ENCODE results near the gene USP46.
A peak's percentile ranks its signal among the peaks of the same experiment; 100 is the strongest.

Gene USP46

DNA sequence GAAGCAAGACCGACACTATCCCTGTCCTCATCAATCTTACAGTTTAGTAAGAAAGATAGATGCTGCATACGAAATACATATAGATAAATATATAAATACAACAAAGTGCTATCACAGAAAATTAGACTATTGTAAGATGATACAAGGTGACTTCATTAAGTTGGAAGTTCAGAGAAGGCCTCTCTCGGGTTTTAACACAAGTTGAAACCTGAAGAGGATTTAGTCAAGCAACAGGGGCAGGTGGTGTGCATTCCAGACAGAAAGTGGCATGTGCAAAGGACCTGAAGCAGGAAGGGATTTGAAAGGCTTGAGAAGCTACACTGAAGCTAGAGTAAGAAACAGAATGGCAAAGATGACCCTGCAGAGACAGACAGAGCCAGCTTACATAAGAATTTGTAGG, 36.5 kb downstream of the USP46 start:
- DNase-seq (ENCODE audit: extremely low read depth in 1 of 2, low read depth in 1 of 2): no peak

DNA sequence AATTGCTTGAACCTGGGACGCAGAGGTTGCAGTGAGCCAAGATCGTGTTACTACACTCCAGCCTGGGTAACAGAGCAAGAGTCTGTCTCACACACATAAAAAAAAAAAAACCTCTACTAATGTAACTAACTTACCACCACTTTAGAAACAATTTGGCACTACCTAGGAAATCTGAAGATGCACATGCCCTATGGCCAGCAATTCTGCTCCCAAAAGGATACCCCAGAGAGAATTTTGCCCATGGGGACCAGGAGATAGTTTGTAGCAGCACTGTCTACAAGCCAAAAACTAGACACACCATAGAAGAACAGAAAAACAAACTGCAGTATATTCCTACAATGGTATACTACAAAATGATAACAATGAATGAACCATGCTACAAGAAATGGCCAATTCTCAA, 37.5 kb downstream of the USP46 start:
- DNase-seq (ENCODE audit: extremely low read depth in 1 of 2, low read depth in 1 of 2): no peak

DNA sequence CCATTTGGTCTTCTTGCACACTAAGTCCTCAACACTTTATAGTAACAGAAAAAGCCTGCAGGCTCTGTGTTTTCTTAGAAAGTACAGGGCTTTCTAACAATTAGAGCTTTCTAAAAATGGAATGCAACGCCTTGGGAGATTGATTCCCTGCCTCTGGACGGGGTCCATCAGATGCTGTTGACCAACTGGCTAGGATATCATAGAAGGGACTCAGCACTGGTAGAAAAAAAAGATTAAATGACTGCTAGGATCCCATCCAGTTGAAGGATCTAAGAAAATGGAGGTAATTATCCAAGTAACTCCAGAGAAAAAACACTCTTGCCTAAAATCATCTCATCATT, 39.5 kb downstream of the USP46 start:
- no peak for DNase-seq (ENCODE audit: extremely low read depth in 1 of 2, low read depth in 1 of 2)

DNA sequence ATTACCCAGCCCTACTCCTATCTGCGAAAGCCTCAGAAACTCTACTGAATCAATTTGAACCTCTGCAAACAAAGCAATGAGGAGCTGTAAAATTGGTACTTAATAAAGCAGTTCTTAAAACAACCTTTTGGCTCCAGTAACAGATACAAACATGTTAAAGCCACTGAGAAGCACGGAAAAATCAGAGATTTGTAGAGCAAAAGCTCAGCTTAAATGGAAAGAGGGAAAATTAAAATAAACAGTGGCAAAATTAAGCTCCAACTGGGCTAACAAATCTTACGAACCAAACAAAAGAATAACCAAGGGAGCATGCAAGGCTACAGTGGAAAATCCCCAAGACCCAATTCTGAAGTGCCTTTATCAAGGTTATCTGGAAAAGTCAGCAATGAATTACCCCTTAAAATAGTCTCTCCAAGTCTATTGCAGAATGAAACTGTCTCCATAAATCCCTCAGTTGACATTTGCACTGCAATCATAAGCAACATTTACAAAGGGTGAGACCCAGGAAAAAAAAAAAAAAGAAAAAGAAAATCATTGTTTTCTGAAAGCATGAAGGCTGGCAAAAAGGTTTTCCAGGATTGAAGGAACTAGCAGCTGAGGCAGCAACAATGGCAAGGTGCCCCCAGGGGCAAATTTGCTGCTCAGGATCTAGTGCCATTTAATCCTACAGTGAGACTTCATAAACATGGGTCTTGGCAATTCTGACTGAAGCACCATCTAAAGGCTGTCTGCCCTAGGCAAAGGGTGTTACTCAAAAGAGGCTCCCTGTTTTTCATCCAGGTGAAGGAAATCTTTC, 40.1 kb downstream of the USP46 start:
- no peak for DNase-seq (ENCODE audit: extremely low read depth in 1 of 2, low read depth in 1 of 2)

DNA sequence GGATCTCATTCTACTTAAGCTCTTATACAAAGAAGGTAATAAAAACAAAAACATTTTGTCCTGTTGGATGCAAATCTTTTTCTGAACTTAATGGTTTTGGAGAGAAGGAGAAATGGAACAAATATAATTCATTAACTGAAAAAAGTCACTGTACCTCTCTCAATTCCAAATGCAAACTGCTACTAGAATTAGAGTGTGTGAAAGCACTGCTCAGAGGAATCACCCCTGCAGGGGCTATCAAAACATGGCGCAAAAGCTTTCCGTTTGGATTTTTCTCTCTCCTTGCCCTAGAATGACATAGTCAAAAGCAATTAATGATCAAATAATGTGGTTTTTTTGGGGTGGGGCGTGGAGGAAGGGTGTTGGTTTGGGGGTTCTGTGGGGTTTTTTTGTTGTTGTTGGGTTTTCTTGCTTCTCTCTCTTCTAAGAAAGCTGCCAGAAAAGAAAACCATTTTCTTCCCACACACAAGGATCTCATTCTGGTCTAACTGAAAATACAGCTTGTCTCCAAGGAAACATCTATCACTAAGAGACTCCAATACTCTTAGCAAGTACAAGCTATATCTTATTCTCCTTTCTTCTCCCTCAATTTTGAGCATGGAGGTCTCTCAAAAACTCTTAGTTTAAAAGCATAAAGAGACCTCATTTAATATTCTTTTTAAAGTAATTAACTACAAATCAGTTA, 41.6 kb downstream of the USP46 start:
- DNase-seq (ENCODE audit: extremely low read depth in 1 of 2, low read depth in 1 of 2): no peak

DNA sequence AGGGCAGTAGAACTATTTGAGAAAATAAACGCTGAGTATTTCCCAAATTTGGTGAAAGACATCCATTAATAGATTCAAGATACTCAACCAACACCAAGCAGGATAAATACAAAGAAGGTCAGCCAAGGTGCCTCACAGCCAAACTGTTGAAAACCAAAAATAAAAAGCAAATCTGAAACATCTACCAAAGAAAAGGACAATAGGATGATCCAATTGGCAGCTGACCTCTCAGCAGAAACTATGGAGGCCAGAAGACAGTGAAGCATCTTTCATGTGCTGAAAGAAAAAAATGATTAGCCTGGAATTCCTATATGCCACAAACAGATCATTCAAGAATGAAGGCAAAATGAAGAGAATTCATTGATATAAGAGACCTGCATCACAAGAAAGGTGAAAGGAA, 44.9 kb downstream of the USP46 start:
- no peak for DNase-seq (ENCODE audit: extremely low read depth in 1 of 2, low read depth in 1 of 2)

DNA sequence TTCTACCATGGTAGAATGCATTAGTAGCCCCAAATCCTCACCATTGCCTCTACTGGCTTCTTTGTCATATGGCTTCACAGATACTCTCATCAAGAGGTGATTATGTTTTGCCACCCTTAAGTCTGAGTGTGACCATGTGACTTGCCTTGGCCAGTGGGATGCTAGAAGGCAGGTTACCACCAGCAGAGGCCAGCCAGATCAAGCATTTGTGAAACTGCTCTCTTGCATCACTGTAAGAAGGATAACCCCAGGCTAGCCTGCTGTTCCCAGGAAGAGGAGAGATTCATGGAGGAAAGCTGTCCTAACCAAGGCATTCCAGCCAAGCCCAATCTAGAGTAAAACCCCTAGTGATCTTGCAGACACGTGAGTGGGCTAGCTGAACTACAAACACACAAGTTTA, 46.8 kb downstream of the USP46 start:
- no peak for DNase-seq (ENCODE audit: extremely low read depth in 1 of 2, low read depth in 1 of 2)

DNA sequence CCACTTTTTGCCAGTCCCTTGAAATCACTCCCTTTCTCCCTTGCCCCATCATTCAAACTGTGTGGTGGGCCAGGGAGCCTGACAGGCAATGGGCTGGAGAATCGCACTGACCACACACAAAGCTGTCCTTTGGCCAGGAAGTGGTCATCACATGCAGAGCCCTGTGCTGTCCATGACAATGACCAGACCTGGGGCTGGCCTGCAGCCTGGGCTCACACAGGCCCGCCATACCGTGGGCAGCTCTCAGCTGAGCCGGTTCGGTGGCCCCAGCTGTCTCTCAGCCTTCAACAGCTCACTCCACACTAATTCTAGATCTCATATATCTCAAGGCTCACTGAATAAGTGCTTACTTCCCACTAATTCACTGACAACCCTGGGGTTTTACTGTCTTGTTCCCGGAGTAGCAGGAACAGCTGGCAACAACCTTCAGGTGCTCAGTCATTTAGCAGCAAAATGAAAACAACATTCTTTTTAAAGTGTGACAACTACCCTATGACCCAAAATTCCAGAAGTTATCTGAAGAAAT, 48.0 kb downstream of the USP46 start:
- no peak for DNase-seq (ENCODE audit: extremely low read depth in 1 of 2, low read depth in 1 of 2)

DNA sequence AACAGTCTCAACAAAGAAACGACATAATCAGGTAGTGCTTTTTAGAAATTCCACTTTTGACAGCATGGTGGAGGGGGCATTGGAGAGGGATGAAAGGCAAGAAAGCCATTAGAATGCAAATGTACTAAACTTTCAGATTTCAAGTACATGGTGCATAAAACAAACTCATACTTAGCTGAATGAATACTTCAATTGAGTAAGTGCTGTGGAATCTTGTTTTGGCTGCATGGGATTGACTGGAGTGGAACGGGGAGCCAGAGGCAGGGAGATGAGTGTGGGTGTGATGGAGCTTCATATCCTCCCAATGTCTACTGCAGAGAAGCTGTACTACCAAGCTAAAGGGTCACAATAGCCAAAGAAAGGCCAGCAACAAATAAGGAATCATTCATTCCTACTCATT, 52.4 kb downstream of the USP46 start:
- DNase-seq (ENCODE audit: extremely low read depth in 1 of 2, low read depth in 1 of 2): no peak

DNA sequence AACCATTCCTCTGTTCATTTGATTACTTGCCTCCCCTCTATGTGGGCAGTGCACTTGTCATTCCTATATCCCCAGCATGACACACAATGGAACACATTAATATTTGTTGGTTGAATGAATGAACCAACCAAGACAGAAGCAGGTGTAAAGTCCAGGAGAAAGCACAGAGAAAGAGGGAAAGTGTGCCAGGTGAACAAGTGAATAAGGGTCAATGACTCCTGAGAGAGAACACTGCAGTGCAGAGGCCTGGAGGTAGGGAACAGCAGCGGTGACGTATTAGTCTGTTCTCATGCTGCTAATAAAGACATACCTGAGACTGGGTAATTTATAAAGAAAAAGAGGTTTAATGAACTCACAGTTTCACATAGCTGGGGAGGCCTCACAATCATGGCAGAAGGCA, 53.1 kb downstream of the USP46 start:
- no peak for DNase-seq (ENCODE audit: extremely low read depth in 1 of 2, low read depth in 1 of 2)

DNA sequence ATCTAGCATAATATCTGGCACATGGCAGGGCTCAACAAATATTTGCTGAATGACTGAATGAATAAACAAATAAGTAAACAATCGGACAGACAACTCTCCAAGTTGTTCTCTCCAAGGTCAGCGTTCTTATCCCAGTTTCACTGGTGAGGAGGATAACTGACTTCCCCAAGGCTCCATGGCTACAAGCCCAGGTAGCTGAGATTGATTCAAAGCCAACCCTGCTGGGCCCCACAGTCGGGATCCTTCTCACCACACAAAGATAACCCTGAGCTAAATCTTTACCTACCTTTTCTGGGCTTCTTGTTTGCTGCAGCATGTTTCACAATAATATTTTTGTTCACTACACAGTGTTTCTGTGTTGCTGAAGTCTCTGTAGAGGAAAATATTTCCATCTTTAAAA, 54.9 kb downstream of the USP46 start:
- DNase-seq (ENCODE audit: extremely low read depth in 1 of 2, low read depth in 1 of 2): no peak

DNA sequence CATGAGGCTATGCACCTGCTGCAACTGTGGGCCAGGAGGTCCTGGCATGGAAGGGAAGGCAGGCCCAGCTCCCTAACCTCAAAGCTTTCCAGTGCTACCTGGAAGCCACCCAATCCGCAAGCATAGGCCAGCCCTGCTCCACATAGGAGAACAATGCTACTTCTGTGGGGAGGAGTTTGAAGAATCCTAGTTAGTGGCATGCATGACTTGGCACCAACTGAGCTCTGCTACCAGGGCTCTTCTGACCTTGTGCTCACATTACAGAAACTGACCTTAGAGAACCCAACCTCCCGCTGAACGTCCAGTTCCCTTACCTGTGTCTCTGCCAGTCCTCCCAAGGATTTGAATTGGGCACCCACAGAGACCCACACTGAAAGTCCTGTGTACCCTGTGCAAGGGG, 58.8 kb downstream of the USP46 start:
- no peak for DNase-seq (ENCODE audit: extremely low read depth in 1 of 2, low read depth in 1 of 2)

DNA sequence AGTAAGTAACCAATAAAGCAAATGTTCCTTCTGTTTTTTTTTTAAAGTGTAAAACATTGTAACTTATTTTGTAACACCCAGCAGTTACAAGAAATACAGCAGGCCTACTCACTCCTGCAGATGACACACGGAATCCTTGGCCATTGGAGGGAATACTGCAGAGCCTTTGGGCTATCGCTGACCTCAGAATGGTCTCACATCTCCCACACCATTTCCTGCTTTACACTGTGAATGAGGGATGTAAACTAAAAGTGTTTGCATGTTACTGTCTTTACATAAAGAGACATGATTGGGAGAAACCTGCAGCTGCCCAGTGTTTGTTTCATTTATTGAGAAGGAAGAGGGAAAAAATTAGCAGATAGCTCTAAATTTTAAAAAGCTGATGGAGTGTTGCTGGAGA, 64.1 kb downstream of the USP46 start:
- DNase-seq (ENCODE audit: extremely low read depth in 1 of 2, low read depth in 1 of 2): no peak

DNA sequence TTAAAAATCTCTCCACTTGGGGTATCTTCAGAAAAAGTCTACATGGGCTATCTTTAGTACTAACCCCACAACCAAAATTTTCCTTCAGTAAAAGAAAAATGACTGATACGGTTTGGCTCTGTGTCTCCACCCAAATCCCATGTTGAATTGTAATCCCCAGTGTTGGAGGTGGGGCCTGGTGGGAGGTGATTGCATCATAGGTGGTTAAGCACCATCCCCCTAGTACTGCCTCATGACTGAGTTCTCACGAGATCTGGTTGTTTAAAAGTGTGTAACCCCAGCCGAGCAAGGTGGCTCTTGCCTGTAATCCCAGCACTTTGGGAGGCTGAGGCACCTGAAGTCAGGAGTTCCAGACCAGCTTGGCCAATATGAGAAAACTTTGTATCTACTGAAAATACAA, 66.8 kb downstream of the USP46 start:
- DNase-seq (ENCODE audit: extremely low read depth in 1 of 2, low read depth in 1 of 2): no peak

DNA sequence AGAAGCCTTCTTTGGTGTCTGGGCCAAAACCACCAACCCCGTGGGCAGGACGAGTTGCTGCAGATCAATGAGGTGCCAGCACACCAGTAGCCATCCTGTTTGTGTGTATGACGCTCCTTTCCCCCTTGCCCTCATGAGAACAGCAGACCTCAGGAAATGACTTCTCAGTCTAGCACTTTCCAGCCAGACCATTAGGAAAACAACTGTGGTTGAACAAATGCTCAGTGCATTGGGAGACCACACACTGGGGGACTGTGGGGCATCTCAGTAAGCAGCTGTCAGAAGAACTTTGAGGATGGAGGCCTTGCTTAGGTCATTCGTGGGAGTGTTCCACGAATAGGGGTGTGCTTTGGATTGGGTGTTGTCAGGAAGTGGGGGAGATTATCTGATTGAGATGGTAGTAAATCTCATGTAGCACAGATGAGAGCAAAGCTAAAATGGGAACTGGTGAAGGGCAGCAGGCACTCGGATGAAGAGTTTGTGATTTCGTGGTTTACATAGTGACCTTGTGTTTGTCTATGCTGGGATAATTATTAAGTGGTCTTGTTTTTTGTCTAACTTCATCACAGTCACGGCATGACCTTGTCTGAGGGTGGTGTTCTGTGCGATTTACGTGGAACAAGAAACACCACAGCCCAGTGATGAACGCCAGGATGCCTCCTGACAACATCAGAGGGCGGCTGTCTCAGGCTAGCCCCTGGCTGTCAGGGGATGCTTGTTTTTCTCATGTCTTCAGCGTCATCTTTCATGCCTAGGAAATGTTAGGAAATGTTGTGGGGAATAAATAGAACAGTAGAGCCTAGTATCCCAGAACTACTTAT, 70.1 kb downstream of the USP46 start:
- peak; percentile 3 to 18 for DNase-seq (ENCODE audit: extremely low read depth in 1 of 2, low read depth in 1 of 2)

DNA sequence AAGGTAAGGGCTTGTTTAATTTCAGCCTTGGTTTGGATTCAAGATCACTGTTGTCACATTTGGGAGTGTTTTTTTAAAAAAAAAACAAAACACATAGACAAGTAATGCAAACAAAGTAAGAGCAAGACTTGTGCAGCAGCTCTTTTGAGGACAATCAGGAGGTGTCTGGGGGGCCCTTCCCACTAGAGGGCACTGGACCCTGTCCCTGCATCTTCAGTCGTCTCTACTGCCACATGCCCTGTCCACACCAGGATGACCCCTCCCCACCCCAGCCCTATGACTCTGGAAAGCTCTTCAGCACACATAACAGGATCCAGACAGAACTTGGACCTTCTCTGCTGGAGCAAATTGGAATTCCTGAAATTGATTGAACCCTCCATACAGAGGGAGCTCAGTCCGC, 71.0 kb downstream of the USP46 start:
- no peak for DNase-seq (ENCODE audit: extremely low read depth in 1 of 2, low read depth in 1 of 2)

DNA sequence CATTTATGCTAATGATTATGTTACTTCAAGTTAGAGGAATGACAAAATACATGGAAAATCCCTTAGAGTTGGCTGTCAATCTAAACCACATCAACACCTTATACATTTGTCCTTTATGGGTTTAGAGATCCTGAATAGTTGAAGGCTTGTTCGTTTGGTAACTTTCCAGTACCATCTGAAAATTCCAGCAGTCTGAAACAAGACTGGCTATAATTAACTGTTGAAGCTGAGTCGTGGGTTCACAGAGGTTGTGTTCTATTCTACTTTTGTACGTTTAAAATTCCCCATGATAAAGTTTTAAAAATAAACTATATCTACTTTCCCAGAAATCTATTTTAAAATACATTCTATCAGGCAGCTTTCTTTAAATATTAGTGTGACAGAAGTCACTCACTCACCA, 73.0 kb downstream of the USP46 start:
- DNase-seq (ENCODE audit: extremely low read depth in 1 of 2, low read depth in 1 of 2): no peak

DNA sequence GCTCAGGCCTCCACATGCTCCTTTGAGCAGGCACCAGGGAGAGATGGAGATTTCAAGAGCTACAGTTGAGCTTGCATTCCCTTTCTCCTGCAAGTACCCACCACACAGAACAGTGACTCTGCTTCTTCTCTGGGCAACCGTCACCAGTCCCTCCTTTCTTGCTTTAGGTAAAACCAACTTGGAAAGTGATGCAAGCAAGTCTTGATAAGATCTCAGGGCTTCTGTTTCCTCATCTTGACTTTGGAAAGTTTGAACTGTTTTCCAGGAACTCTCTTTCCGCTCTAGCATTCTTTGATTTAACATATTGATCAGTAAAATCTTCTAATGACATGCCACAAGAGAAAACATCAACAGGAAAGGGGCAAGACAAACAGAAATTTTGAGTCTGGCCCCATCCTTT, 73.7 kb downstream of the USP46 start:
- DNase-seq (ENCODE audit: extremely low read depth in 1 of 2, low read depth in 1 of 2): no peak

DNA sequence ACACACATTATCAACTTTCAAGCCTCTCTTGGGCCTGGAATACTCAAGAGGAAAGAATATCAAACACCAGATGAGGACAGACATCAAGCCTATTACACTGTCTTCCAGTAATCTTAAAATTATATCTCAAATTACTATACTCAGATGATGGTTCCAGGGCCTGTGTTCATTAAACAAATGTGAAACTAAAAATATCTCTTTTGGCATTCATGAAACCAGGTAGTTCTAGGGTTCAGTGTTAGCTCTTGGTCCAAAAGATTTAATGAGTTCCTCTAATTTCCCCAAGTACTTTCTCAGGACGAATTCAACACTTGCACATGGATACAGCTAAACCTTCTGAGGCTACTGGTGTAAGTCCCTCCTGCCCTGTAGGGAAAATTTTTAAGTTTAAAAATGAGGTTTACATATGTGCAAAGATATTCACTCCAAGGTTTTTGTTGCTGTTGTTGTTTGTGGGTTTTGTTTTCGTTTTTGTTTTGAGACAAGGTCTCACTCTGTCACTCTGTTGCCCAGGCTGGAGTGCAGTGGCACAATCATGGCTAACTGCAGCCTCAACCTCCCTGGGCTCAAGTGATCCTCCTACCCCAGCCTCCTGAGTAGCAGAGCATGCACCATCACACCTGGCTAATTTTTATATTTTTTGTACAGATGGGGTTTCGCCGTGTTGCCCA, 79.4 kb downstream of the USP46 start:
- DNase-seq (ENCODE audit: extremely low read depth in 1 of 2, low read depth in 1 of 2): no peak

DNA sequence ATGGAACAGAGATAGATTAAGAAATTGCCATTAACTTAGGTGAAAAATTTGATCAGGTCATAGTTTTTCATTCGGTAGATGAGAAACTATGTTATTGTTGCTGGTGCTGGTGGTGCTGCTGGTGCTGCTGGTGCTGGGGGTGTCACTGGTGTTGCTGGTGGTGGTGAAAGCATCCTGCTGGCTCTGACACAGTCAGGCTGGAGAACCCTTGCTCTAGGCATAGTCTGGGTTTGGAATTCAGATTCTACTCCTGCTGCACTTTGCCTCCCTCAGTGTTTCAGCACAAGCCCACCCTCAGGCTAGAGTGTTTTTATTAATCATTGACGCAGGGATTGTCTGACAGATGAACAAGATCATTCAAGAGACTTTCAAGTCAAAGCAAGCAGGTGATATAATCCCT, 80.2 kb downstream of the USP46 start:
- no peak for DNase-seq (ENCODE audit: extremely low read depth in 1 of 2, low read depth in 1 of 2)

DNA sequence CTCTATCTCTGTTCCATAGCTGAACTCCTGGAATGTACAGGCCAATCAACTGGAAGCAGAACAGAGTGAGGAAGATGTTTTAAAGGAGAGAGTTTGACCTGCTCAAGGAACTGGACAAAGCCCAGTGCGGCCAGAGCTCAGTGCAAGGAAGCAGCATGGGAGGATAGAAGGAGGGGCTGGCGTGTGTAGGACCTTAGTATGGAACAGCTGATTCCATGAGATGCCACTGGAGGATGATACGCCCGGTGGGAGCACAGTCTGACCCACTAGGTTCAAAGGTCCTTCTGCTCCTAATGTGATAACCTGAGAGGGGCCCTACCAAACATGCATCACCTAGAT, 81.5 kb downstream of the USP46 start:
- DNase-seq (ENCODE audit: extremely low read depth in 1 of 2, low read depth in 1 of 2): no peak

All from activated CD8-positive, alpha-beta memory T cell treated with anti-CD3 and anti-CD28 coated beads for 1 hour (primary cell).